DND-41 (cell line): ENCODE measurements around the gene PEAK1.

Experiments used
- ATAC-seq: fragments of 200-7000 bp; cut with Tn5 transposase; 3 replicates; pipeline ENCODE4 v1.9.1; 2021; ENCODE audit warnings: low read depth; ENCODE audit not compliant: insufficient read depth
- DNase-seq: peaks from one replicate; pipeline ENCODE4 v3.0.0-alpha.2; 2020
- H2AFZ ChIP-seq: 2 replicates; pipeline ENCODE4 v1.6.0; 2012; ENCODE audit warnings: low read depth, low read length
- H3K27ac ChIP-seq: 2 replicates; pipeline ENCODE4 v1.5.1; 2012; ENCODE audit warnings: low read length, inconsistent platforms
- H3K27me3 ChIP-seq: fragments of 200-600 bp; sonication (generic); 2 replicates; pipeline ENCODE4 v1.6.0; 2012; ENCODE audit warnings: low read length, mild to moderate bottlenecking, inconsistent platforms; ENCODE audit not compliant: insufficient read depth, poor library complexity
- H3K36me3 ChIP-seq: 2 replicates; pipeline ENCODE4 v1.5.1; 2012; ENCODE audit warnings: low read length, inconsistent platforms; ENCODE audit not compliant: insufficient read depth
- H3K4me1 ChIP-seq: 2 replicates; pipeline ENCODE4 v1.5.1; 2012; ENCODE audit warnings: mild to moderate bottlenecking, low read length; ENCODE audit not compliant: insufficient read depth
- H3K4me2 ChIP-seq: 2 replicates; pipeline ENCODE4 v1.6.0; 2012; ENCODE audit warnings: mild to moderate bottlenecking, moderate library complexity, low read length, inconsistent platforms; ENCODE audit not compliant: insufficient read depth
- H3K4me3 ChIP-seq, 2 experiments: fragments of 200-600 bp in 1 of 2; shearing (Covaris generic) in 1 of 2; 2 replicates each; pipeline ENCODE4 v1.5.1; 2012 to 2016; ENCODE audit warnings: inconsistent platforms in 2 of 2, low read length in 2 of 2, mild to moderate bottlenecking in 2 of 2, low read depth in 1 of 2, moderate library complexity in 1 of 2
- H3K79me2 ChIP-seq: 2 replicates; pipeline ENCODE4 v1.6.0; 2012; ENCODE audit warnings: low read length, inconsistent platforms; ENCODE audit not compliant: insufficient read depth
- H3K9ac ChIP-seq: 2 replicates; pipeline ENCODE4 v1.6.0; 2012; ENCODE audit warnings: low read depth, mild to moderate bottlenecking, inconsistent platforms, low read length, moderate library complexity
- H3K9me3 ChIP-seq: 2 replicates; pipeline ENCODE4 v1.5.1; 2012; ENCODE audit warnings: low read length, moderate library complexity, mild to moderate bottlenecking, inconsistent platforms; ENCODE audit not compliant: insufficient read depth, severe bottlenecking
- H4K20me1 ChIP-seq: 2 replicates; pipeline ENCODE4 v1.6.0; 2012; ENCODE audit warnings: low read length; ENCODE audit not compliant: insufficient read depth
- CTCF ChIP-seq: IDR thresholded peaks from 2 replicates; pipeline ENCODE4 v1.5.1; 2012; ENCODE audit warnings: borderline replicate concordance, low read length, moderate library complexity, mild to moderate bottlenecking; ENCODE audit not compliant: poor library complexity, severe bottlenecking; ENCODE audit errors: extremely low read depth
- EZH2 ChIP-seq: IDR thresholded peaks from 3 replicates; pipeline ENCODE4 v1.6.1; 2012; ENCODE audit warnings: borderline replicate concordance, low read depth, mild to moderate bottlenecking, moderate library complexity, low read length, inconsistent platforms; ENCODE audit not compliant: severe bottlenecking

PEAK1 gene

GRCh38 chr15:77148191-77148590 lies 271.7 kb downstream of the PEAK1 start:
- no peak for ATAC-seq
- no peak for DNase-seq
- TF ChIP-seq EZH2 = no peak
- TF ChIP-seq CTCF = no peak
- no peak overlapping the region for H3K9ac ChIP-seq
- H3K36me3 ChIP-seq = no peaks in the 10 kb centered on the region
- H4K20me1 ChIP-seq = no peaks in the 10 kb centered on the region
- H2AFZ ChIP-seq = no peak overlapping the region
- no peaks in the 10 kb centered on the region for H3K79me2 ChIP-seq
- H3K4me3 ChIP-seq = no peak overlapping the region
- H3K27me3 ChIP-seq = no peaks in the 10 kb centered on the region
- no peak overlapping the region for H3K27ac ChIP-seq
- no peaks in the 10 kb centered on the region for H3K4me1 ChIP-seq
- no peaks in the 10 kb centered on the region for H3K9me3 ChIP-seq
- no peak overlapping the region for H3K4me2 ChIP-seq

GRCh38 chr15:77145370-77145769 lies 274.5 kb downstream of the PEAK1 start:
- H3K79me2 ChIP-seq = no peaks in the 10 kb centered on the region
- H3K4me2 ChIP-seq = no peak overlapping the region
- no peak overlapping the region for H3K27ac ChIP-seq
- H4K20me1 ChIP-seq = no peaks in the 10 kb centered on the region
- no peaks in the 10 kb centered on the region for H3K36me3 ChIP-seq
- no peak overlapping the region for H3K4me3 ChIP-seq
- peaks cover 2% of the 10 kb centered on the region for H3K9me3 ChIP-seq
- no peaks in the 10 kb centered on the region for H3K4me1 ChIP-seq
- TF ChIP-seq CTCF = no peak
- no peak for TF ChIP-seq EZH2
- H3K27me3 ChIP-seq = no peaks in the 10 kb centered on the region
- H3K9ac ChIP-seq = no peak overlapping the region
- DNase-seq (no peak), ATAC-seq (no peak)
- H2AFZ ChIP-seq = no peak overlapping the region

GRCh38 chr15:77144492-77145070 lies 275.3 kb downstream of the PEAK1 start:
- Histone ChIP-seq H3K4me1 (no peaks in the 10 kb centered on the region), H3K4me3 (no peak overlapping the region), H2AFZ (no peak overlapping the region), H3K9ac (no peak overlapping the region), H3K4me2 (no peak overlapping the region), H3K27me3 (no peaks in the 10 kb centered on the region), H3K9me3 (peaks cover 2% of the 10 kb centered on the region), H4K20me1 (no peaks in the 10 kb centered on the region), H3K36me3 (no peaks in the 10 kb centered on the region), H3K27ac (no peak overlapping the region), H3K79me2 (no peaks in the 10 kb centered on the region)
- TF ChIP-seq CTCF (no peak), EZH2 (no peak)
- DNase-seq (no peak), ATAC-seq (no peak)

DNA sequence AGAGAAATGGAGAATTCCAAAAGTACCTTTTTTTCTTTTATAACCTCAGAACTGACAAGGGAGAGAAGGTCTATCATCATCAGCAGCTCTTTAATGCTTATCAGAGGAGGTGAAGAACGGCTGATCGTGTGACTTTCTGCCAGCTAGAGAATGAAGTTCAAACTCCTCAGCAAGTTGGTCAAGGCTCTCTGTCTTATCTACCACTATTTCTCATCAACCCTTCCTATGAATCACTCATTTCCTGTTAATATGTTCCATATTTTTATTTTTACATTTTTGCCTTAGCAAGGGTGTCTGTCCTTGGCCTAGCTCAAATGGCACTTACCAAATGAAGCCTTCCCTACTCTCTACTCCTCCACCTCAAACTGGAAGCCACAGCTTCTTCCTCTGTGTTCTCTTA lies 275.9 kb downstream of the PEAK1 start:
- H3K4me1 ChIP-seq = no peaks in the 10 kb centered on the region
- H3K9me3 ChIP-seq = peaks cover 2% of the 10 kb centered on the region
- no peak overlapping the region for H3K4me3 ChIP-seq
- TF ChIP-seq EZH2 = no peak
- no peak for TF ChIP-seq CTCF
- no peak overlapping the region for H3K9ac ChIP-seq
- DNase-seq = no peak
- H3K79me2 ChIP-seq = no peaks in the 10 kb centered on the region
- no peak for ATAC-seq
- H3K27me3 ChIP-seq = no peaks in the 10 kb centered on the region
- no peak overlapping the region for H2AFZ ChIP-seq
- no peaks in the 10 kb centered on the region for H4K20me1 ChIP-seq
- no peak overlapping the region for H3K4me2 ChIP-seq
- no peak overlapping the region for H3K27ac ChIP-seq
- no peaks in the 10 kb centered on the region for H3K36me3 ChIP-seq
